BE2C (cell line): Measurements from ENCODE around the gene HSD17B7. TPM values are rescaled to one million over a fixed set of nuclear protein-coding genes. Genes with fewer than 3 reads are reported as not detected.
A peak's percentile ranks its signal among the peaks of the same experiment; 100 is the strongest.
"Not testable (repeated sequence)": the region's sequence is repeated elsewhere in the genome, so short reads cannot be mapped to it uniquely, and the experiment has no call there.

Experiments
- DNase-seq: peaks from one replicate; pipeline ENCODE4 v3.0.0-alpha.2; 2020
- H3K27me3 ChIP-seq: fragments of 250-450 bp; sonication (Bioruptor Pico); 2 replicates; pipeline ENCODE4 v1.5.1; 2020; ENCODE audit warnings: mild to moderate bottlenecking
- H3K36me3 ChIP-seq: fragments of 250-450 bp; sonication (Bioruptor Pico); 2 replicates; pipeline ENCODE4 v1.5.1; 2020; ENCODE audit warnings: mild to moderate bottlenecking
- H3K4me1 ChIP-seq: fragments of 250-450 bp; sonication (Bioruptor Pico); 2 replicates; pipeline ENCODE4 v1.5.1; 2020
- H3K4me3 ChIP-seq: 2 replicates; pipeline ENCODE4 v1.5.1; 2011; ENCODE audit warnings: low read depth, low read length
- H3K9me3 ChIP-seq: fragments of 250-450 bp; sonication (Bioruptor Pico); 2 replicates; pipeline ENCODE4 v1.5.1; 2020
- polyA plus RNA-seq: library from polyadenylated mRNA; unstranded; fragments of >200 nt; gene quantifications from one replicate; pipeline ENCODE4 v1.2.1, GENCODE V29; 2012; ENCODE audit warnings: low read depth, missing spikeins; ENCODE audit not compliant: insufficient read length, insufficient read depth
- TF ChIP-seq, protein P1 (sequence below): IDR thresholded peaks from 2 replicates; pipeline ENCODE4 v1.5.1; 2012; ENCODE audit warnings: mild to moderate bottlenecking, low read depth, low read length

HSD17B7 gene
- polyA plus RNA-seq: 6.8 TPM

DNA sequence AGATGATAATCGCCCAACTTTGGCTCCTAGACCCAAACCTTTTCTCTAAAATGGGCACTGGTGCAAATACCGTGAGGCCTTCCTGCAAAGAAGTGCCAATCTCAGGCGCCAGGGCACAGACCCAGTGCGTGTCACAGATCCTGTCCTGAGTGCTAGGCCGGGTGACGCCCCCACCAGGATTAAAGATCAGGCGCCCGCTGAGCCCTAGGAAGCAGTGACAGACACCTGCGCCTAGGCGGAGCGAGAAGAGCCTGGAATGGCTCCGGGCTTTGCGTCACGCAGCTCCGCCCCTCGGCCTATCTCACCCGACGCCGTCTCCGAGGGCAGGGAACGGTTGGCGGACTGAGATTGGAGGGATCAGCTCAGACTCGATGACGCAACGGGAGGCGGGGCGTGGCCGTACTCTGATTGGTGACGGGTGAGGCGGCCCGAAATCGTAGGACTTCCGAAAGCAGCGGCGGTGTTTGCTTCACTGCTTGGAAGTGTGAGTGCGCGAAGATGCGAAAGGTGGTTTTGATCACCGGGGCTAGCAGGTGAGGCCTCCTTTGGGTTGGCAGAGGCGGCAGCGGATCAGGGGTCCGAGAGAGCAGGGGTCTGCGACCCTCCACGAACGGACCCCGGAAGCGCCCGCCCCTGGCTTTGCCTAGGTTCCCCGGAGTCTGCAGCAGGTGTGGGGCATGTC, at the start of gene HSD17B7:
TSS of gene HSD17B7 (plus strand) at position 400 of the 682 bp plus-strand sequence. CDS start at position 499, 99 bp downstream.
- not testable (repeated sequence) for H3K9me3 ChIP-seq, H3K36me3 ChIP-seq, H3K27me3 ChIP-seq, H3K4me1 ChIP-seq
- peak within 1 kb of the TSS; percentile 61 for H3K4me3 ChIP-seq
- DNase-seq: peak; percentile 82

DNA sequence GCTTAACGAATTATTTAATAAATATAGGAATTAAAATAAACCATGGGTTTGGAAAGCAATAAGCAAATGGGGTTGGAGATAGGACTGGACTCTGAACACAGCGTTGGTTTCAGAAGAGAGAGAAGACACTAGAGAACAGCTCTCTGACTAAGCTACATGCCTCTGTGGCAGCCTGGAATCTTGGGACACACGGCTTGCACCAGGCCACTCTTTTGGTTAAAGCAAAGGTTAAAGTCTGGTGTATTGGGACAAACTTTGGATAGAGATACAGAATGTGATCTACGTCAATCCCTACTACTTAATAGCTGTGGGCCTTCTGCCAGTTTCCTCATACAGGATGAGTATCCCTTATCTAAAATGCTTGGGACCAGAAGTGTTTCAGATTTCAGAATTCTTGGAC, 49.7 kb upstream of the HSD17B7 start:
- peaks cover under 1% of the 10 kb centered on the region; the same call in 1 of the 2 replicates for H3K36me3 ChIP-seq
- TF ChIP-seq, protein P1, sequence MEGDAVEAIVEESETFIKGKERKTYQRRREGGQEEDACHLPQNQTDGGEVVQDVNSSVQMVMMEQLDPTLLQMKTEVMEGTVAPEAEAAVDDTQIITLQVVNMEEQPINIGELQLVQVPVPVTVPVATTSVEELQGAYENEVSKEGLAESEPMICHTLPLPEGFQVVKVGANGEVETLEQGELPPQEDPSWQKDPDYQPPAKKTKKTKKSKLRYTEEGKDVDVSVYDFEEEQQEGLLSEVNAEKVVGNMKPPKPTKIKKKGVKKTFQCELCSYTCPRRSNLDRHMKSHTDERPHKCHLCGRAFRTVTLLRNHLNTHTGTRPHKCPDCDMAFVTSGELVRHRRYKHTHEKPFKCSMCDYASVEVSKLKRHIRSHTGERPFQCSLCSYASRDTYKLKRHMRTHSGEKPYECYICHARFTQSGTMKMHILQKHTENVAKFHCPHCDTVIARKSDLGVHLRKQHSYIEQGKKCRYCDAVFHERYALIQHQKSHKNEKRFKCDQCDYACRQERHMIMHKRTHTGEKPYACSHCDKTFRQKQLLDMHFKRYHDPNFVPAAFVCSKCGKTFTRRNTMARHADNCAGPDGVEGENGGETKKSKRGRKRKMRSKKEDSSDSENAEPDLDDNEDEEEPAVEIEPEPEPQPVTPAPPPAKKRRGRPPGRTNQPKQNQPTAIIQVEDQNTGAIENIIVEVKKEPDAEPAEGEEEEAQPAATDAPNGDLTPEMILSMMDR: no peak

GRCh38 chr1:162741574-162741973, 48.9 kb upstream of the HSD17B7 start:
- TF ChIP-seq, protein P1: no peak
- peaks cover 9% of the 10 kb centered on the region for H3K36me3 ChIP-seq
- no peak for DNase-seq

More for the DNA sequence above, 49.7 kb upstream of the HSD17B7 start:
- Histone ChIP-seq H3K4me3 (no peak overlapping the region), H3K4me1 (no peaks in the 10 kb centered on the region; the same call in none of the 2 replicates), H3K27me3 (no peaks in the 10 kb centered on the region), H3K9me3 (no peaks in the 10 kb centered on the region)
- no peak for DNase-seq

GRCh38 chr1:162746264-162746942, 44.1 kb upstream of the HSD17B7 start:
- H3K9me3 ChIP-seq, H3K27me3 ChIP-seq, DNase-seq, H3K4me3 ChIP-seq, H3K4me1 ChIP-seq: not testable (repeated sequence)
- peaks cover 11% of the 10 kb centered on the region for H3K36me3 ChIP-seq

More at GRCh38 chr1:162741574-162741973, 48.9 kb upstream of the HSD17B7 start:
- Histone ChIP-seq H3K4me3 (no peak overlapping the region), H3K27me3 (no peaks in the 10 kb centered on the region), H3K9me3 (no peaks in the 10 kb centered on the region), H3K4me1 (no peaks in the 10 kb centered on the region; the same call in none of the 2 replicates)

DNA sequence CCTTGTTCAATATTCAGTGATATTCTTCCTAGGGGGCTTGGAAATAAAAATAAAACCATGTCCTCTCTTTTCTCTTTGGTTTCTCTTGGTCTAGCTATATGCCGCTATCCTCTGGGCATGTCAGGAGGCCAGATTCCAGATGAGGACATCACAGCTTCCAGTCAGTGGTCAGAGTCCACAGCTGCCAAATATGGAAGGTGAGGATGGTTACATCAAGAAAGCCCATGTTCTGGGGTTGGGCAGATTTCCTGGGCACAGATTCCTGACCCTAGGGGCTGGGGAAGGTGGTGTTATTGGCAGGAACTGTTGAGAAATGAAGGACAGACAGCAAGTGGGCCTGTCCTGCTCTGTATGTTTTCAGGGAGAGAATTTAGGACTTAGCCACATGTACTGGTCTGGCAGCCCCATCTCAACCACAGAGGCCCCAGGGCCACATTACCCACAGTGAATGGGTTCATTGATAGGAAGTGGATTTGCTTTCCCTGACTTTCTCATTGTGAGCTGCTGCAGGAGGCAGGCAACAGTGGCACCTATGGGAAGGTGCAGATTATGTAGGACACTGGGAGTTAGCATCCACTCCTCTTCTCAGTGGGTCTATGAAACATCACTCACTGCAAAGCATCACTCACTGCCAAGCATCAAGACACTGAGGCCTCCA, 37.4 kb upstream of the HSD17B7 start:
- TF ChIP-seq, protein P1: 0 out of 2 replicates have a peak, but pooled peaks have one; percentile 8
- Histone ChIP-seq H3K4me1 (no peaks in the 10 kb centered on the region), H3K9me3 (0 out of 2 replicates have a peak, but pooled peaks cover 2% of the 10 kb centered on the region), H3K4me3 (no peak overlapping the region), H3K27me3 (no peaks in the 10 kb centered on the region), H3K36me3 (peaks cover 42% of the 10 kb centered on the region)
- DNase-seq: no peak

- TF ChIP-seq, protein P1: no peak
- no peak overlapping the region for H3K4me3 ChIP-seq
- peaks cover 42% of the 10 kb centered on the region for H3K36me3 ChIP-seq
- H3K4me1 ChIP-seq: no peaks in the 10 kb centered on the region
- 0 out of 2 replicates have a peak, but pooled peaks cover 2% of the 10 kb centered on the region for H3K9me3 ChIP-seq
- DNase-seq: no peak
- H3K27me3 ChIP-seq: no peaks in the 10 kb centered on the region
These were observed 36.4 kb upstream of the HSD17B7 start for GRCh38 chr1:162753998-162754585.
